H9 (cell line): ENCODE data around the gene BBC3. TPM values are rescaled to one million over a fixed set of nuclear protein-coding genes. Genes with fewer than 3 reads are reported as not detected.

ENCODE experiments used
- DNase-seq: peaks from one replicate; pipeline ENCODE4 v3.0.0-alpha.2; 2017
- H2AFZ ChIP-seq: one replicate; pipeline ENCODE4 v1.6.1; 2013; ENCODE audit warnings: mild to moderate bottlenecking, low read length, control low read depth, moderate library complexity
- H2AK5ac ChIP-seq: 2 replicates; pipeline ENCODE4 v1.6.1; 2013; ENCODE audit warnings: low read length, control low read depth, mixed read lengths; ENCODE audit not compliant: insufficient read length
- H2BK120ac ChIP-seq: one replicate; pipeline ENCODE4 v1.6.1; 2013; ENCODE audit warnings: low read depth, mild to moderate bottlenecking, low read length, control low read depth, inconsistent platforms; ENCODE audit not compliant: poor library complexity, severe bottlenecking
- H2BK12ac ChIP-seq: 2 replicates; pipeline ENCODE4 v1.6.1; 2013; ENCODE audit warnings: low read length, control low read depth, mixed read lengths, low read depth; ENCODE audit not compliant: insufficient read length
- H2BK15ac ChIP-seq: 2 replicates; pipeline ENCODE4 v1.6.1; 2013; ENCODE audit warnings: low read depth, low read length, control low read depth
- H2BK20ac ChIP-seq: one replicate; pipeline ENCODE4 v1.6.1; 2013; ENCODE audit warnings: low read depth, mild to moderate bottlenecking, low read length, control low read depth, inconsistent platforms; ENCODE audit not compliant: poor library complexity, severe bottlenecking
- H2BK5ac ChIP-seq: 2 replicates; pipeline ENCODE4 v1.6.1; 2013; ENCODE audit warnings: low read length, control low read depth, mixed read lengths; ENCODE audit not compliant: insufficient read length
- H3K14ac ChIP-seq: 2 replicates; pipeline ENCODE4 v1.6.1; 2013; ENCODE audit warnings: low read length, control low read depth; ENCODE audit not compliant: insufficient read depth
- H3K18ac ChIP-seq: 2 replicates; pipeline ENCODE4 v1.6.1; 2013; ENCODE audit warnings: low read depth, mild to moderate bottlenecking, mixed read lengths, low read length, control low read depth; ENCODE audit not compliant: insufficient read length
- H3K23ac ChIP-seq: 2 replicates; pipeline ENCODE4 v1.6.1; 2013; ENCODE audit warnings: low read length, control low read depth, mixed read lengths, low read depth; ENCODE audit not compliant: insufficient read length
- H3K23me2 ChIP-seq: 2 replicates; pipeline ENCODE4 v1.6.1; 2013; ENCODE audit warnings: low read depth, mild to moderate bottlenecking, mixed read lengths, low read length, control low read depth; ENCODE audit not compliant: insufficient read length, poor library complexity, severe bottlenecking
- H3K27ac ChIP-seq: 2 replicates; pipeline ENCODE4 v1.5.1; 2013; ENCODE audit warnings: low read length, control low read depth, mixed read lengths, low read depth; ENCODE audit not compliant: insufficient read length
- H3K27me3 ChIP-seq: 2 replicates; pipeline ENCODE4 v1.6.1; 2013; ENCODE audit warnings: low read length, control low read depth, inconsistent platforms; ENCODE audit not compliant: insufficient read depth
- H3K4ac ChIP-seq: 2 replicates; pipeline ENCODE4 v1.6.1; 2013; ENCODE audit warnings: low read depth, mild to moderate bottlenecking, control low read depth, inconsistent platforms, low read length, moderate library complexity
- H3K4me1 ChIP-seq: 2 replicates; pipeline ENCODE4 v1.6.1; 2013; ENCODE audit warnings: low read length, control low read depth, inconsistent platforms; ENCODE audit not compliant: insufficient read depth
- H3K4me2 ChIP-seq: 2 replicates; pipeline ENCODE4 v1.6.1; 2013; ENCODE audit warnings: low read length, control low read depth, mixed read lengths; ENCODE audit not compliant: insufficient read length, insufficient read depth
- H3K56ac ChIP-seq: 2 replicates; pipeline ENCODE4 v1.6.1; 2013; ENCODE audit warnings: low read depth, mild to moderate bottlenecking, mixed read lengths, low read length, control low read depth; ENCODE audit not compliant: insufficient read length
- H3K79me1 ChIP-seq: 2 replicates; pipeline ENCODE4 v1.6.1; 2013; ENCODE audit warnings: low read depth, mild to moderate bottlenecking, moderate library complexity, low read length, control low read depth, inconsistent platforms; ENCODE audit not compliant: insufficient read depth, poor library complexity, severe bottlenecking
- H3K79me2 ChIP-seq: 2 replicates; pipeline ENCODE4 v1.6.1; 2013; ENCODE audit warnings: low read length, control low read depth, inconsistent platforms; ENCODE audit not compliant: insufficient read depth
- H3K9ac ChIP-seq: 2 replicates; pipeline ENCODE4 v1.6.1; 2013; ENCODE audit warnings: low read length, control low read depth, mixed read lengths; ENCODE audit not compliant: insufficient read length; ENCODE audit errors: extremely low read depth
- H3K9me3 ChIP-seq: one replicate; pipeline ENCODE4 v1.6.1; 2013; ENCODE audit warnings: low read depth, low read length, inconsistent platforms; ENCODE audit not compliant: control insufficient read depth
- H3T11ph ChIP-seq: one replicate; pipeline ENCODE4 v1.6.1; 2013; ENCODE audit warnings: mild to moderate bottlenecking, low read length, control low read depth, inconsistent platforms
- H4K20me1 ChIP-seq: one replicate; pipeline ENCODE4 v1.6.1; 2013; ENCODE audit not compliant: control insufficient read depth, insufficient read length, insufficient read depth
- H4K5ac ChIP-seq: 2 replicates; pipeline ENCODE4 v1.6.1; 2013; ENCODE audit warnings: low read depth, mild to moderate bottlenecking, mixed read lengths, low read length, control low read depth; ENCODE audit not compliant: insufficient read length
- H4K8ac ChIP-seq: replicated peaks from 2 replicates; pipeline ENCODE4 v1.6.1; 2013; ENCODE audit warnings: low read length, control low read depth, mixed read lengths, low read depth; ENCODE audit not compliant: insufficient read length
- H4K91ac ChIP-seq: 2 replicates; pipeline ENCODE4 v1.6.1; 2013; ENCODE audit warnings: low read depth, mild to moderate bottlenecking, moderate library complexity, mixed read lengths, low read length, control low read depth; ENCODE audit not compliant: insufficient read length
- H3K27ac Mint-ChIP-seq, 3 experiments: 2 replicates in 2 of 3; 3 replicates in 1 of 3; pipeline ENCODE4 v1.8.0; 2020 to 2021; ENCODE audit warnings: mixed read lengths in 3 of 3, mild to moderate bottlenecking in 1 of 3, moderate library complexity in 1 of 3
- H3K27me3 Mint-ChIP-seq: 2 replicates; pipeline ENCODE4 v1.8.0; 2021; ENCODE audit warnings: low read depth, mild to moderate bottlenecking, moderate library complexity, mixed read lengths
- H3K36me3 Mint-ChIP-seq, 3 experiments: 2 replicates in 2 of 3; 3 replicates in 1 of 3; pipeline ENCODE4 v1.8.0; 2020 to 2021; ENCODE audit warnings: low read depth in 3 of 3, mixed read lengths in 3 of 3; ENCODE audit not compliant: insufficient read depth in 1 of 3
- H3K4me1 Mint-ChIP-seq, 2 experiments: 2 replicates each; pipeline ENCODE4 v1.8.0; 2020; ENCODE audit warnings: mixed read lengths in 2 of 2
- H3K4me3 Mint-ChIP-seq, 2 experiments: 2 replicates in 1 of 2; 3 replicates in 1 of 2; pipeline ENCODE4 v1.8.0; 2020 to 2021; ENCODE audit warnings: mild to moderate bottlenecking in 2 of 2, mixed read lengths in 2 of 2, moderate library complexity in 1 of 2
- H3K9me3 Mint-ChIP-seq, 2 experiments: 2 replicates in 1 of 2; 3 replicates in 1 of 2; pipeline ENCODE4 v1.8.0; 2020; ENCODE audit warnings: mild to moderate bottlenecking in 2 of 2, mixed read lengths in 2 of 2, moderate library complexity in 1 of 2
- WGBS: extraction: QIAGEN DNeasy Blood & Tissue Kit; methylation state at CpG from one replicate; pipeline ENCODE4 v1.1.7; 2013; ENCODE audit warnings: missing lambda C conversion rate, low lambda C conversion rate, mixed read lengths; ENCODE audit not compliant: insufficient read length; ENCODE audit errors: extremely low coverage; 5-methylcytosine and 5-hydroxymethylcytosine counted together
- total RNA-seq: library from RNA; stranded (reverse); gene quantifications from 2 replicates; pipeline ENCODE4 v1.2.1, GENCODE V29; 2021
- TF ChIP-seq, protein P1 (sequence below): fragments of 200-600 bp; sonication (generic); conservative IDR thresholded peaks from 3 replicates; pipeline ENCODE4 v1.8.0; 2021; ENCODE audit warnings: antibody characterized with exemption, mild to moderate bottlenecking

Gene BBC3
- total RNA-seq, 1 experiment from 2014 or later = 23.2 TPM

DNA sequence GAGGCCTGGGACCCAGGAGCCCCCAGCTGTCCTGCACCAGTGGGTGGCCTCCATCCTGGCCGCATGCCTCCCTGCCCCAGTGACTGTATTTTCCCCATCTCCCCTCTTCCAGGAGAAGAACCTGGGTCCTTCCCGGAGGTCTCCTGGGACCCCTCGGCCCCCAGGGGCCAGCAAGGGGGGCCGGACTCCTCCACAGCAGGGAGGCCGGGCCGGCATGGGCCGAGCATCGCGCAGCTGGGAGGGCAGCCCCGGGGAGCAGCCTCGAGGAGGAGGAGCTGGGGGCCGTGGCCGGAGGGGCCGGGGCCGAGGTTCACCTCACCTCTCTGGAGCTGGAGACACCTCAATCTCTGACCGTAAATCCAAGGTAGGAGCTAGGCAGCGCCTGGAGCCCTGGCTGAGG is 29.5 kb upstream of the BBC3 start:
- Mint-ChIP-seq H3K4me3 (no peak overlapping the region), H3K27ac (no peak overlapping the region), H3K4me1 (peaks cover 12 to 23% of the 10 kb centered on the region in 2 experiments), H3K9me3 (no peaks in the 10 kb centered on the region), H3K27me3 (no peaks in the 10 kb centered on the region), H3K36me3 (peaks cover 42 to 66% (median 58%) of the 10 kb centered on the region in 3 experiments; a peak in 6 of 7 replicates)
- Histone ChIP-seq H3K27ac (no peak overlapping the region), H2BK20ac (no peak overlapping the region), H4K20me1 (no peaks in the 10 kb centered on the region), H4K8ac (no peak overlapping the region), H3K79me1 (no peaks in the 10 kb centered on the region), H3K9me3 (no peaks in the 10 kb centered on the region), H3K4ac (no peak overlapping the region), H3K56ac (no peak overlapping the region), H3K4me2 (no peak overlapping the region), H3K14ac (no peak overlapping the region), H3K27me3 (no peaks in the 10 kb centered on the region), H4K5ac (no peak overlapping the region), H3K4me1 (no peaks in the 10 kb centered on the region), H3K9ac (no peak overlapping the region), H2BK15ac (no peak overlapping the region), H4K91ac (no peak overlapping the region), H3K23me2 (peaks cover 12% of the 10 kb centered on the region), H2BK12ac (no peak overlapping the region), H2AFZ (no peak overlapping the region), H3T11ph (no peak overlapping the region), H2AK5ac (no peak overlapping the region), H3K18ac (no peak overlapping the region), H2BK5ac (no peak overlapping the region), H3K79me2 (no peaks in the 10 kb centered on the region), H3K23ac (no peak overlapping the region), H2BK120ac (no peak overlapping the region)
- WGBS = no CpG with 5 or more reads among the region's 17 CpGs
- TF ChIP-seq, protein P1, sequence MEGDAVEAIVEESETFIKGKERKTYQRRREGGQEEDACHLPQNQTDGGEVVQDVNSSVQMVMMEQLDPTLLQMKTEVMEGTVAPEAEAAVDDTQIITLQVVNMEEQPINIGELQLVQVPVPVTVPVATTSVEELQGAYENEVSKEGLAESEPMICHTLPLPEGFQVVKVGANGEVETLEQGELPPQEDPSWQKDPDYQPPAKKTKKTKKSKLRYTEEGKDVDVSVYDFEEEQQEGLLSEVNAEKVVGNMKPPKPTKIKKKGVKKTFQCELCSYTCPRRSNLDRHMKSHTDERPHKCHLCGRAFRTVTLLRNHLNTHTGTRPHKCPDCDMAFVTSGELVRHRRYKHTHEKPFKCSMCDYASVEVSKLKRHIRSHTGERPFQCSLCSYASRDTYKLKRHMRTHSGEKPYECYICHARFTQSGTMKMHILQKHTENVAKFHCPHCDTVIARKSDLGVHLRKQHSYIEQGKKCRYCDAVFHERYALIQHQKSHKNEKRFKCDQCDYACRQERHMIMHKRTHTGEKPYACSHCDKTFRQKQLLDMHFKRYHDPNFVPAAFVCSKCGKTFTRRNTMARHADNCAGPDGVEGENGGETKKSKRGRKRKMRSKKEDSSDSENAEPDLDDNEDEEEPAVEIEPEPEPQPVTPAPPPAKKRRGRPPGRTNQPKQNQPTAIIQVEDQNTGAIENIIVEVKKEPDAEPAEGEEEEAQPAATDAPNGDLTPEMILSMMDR = no peak
- DNase-seq = no peak
